Skeletal muscle satellite cell (primary cell): ENCODE measurements around the gene APLN.

ENCODE experiments used
- H3K27me3 ChIP-seq: 2 replicates; pipeline ENCODE4 v1.7.0; 2013; ENCODE audit warnings: low read length; ENCODE audit not compliant: control insufficient read depth, insufficient read depth
- H3K36me3 ChIP-seq: 2 replicates; pipeline ENCODE4 v1.7.0; 2013; ENCODE audit warnings: mild to moderate bottlenecking, control low read depth, low read length; ENCODE audit not compliant: insufficient read depth
- H3K4me1 ChIP-seq: 2 replicates; pipeline ENCODE4 v1.7.0; 2013; ENCODE audit warnings: low read length; ENCODE audit not compliant: control insufficient read depth, insufficient read depth
- H3K4me2 ChIP-seq: 2 replicates; pipeline ENCODE4 v1.7.0; 2013; ENCODE audit warnings: mild to moderate bottlenecking, low read length
- H3K4me3 ChIP-seq: 2 replicates; pipeline ENCODE4 v1.7.0; 2013; ENCODE audit warnings: low read length
- H3K9ac ChIP-seq: 2 replicates; pipeline ENCODE4 v1.7.0; 2013; ENCODE audit warnings: mild to moderate bottlenecking, low read depth, low read length, moderate library complexity
- H3K9me3 ChIP-seq: replicated peaks from 2 replicates; pipeline ENCODE4 v1.7.0; 2013; ENCODE audit warnings: mild to moderate bottlenecking, control low read depth, low read length

The APLN gene

GRCh38 chrX:129690435-129690834 is 35.7 kb upstream of the APLN start:
- no peaks in the 10 kb centered on the region for H3K27me3 ChIP-seq
- H3K4me1 ChIP-seq = no peaks in the 10 kb centered on the region
- no peak overlapping the region for H3K9ac ChIP-seq
- H3K36me3 ChIP-seq = no peaks in the 10 kb centered on the region
- H3K4me3 ChIP-seq = no peak overlapping the region
- H3K4me2 ChIP-seq = no peak overlapping the region
- H3K9me3 ChIP-seq = no peaks in the 10 kb centered on the region

GRCh38 chrX:129689796-129690195 is 35.0 kb upstream of the APLN start:
- Histone ChIP-seq H3K36me3 (no peaks in the 10 kb centered on the region), H3K9me3 (no peaks in the 10 kb centered on the region), H3K27me3 (no peaks in the 10 kb centered on the region), H3K9ac (no peak overlapping the region), H3K4me1 (no peaks in the 10 kb centered on the region), H3K4me3 (no peak overlapping the region), H3K4me2 (no peak overlapping the region)

DNA sequence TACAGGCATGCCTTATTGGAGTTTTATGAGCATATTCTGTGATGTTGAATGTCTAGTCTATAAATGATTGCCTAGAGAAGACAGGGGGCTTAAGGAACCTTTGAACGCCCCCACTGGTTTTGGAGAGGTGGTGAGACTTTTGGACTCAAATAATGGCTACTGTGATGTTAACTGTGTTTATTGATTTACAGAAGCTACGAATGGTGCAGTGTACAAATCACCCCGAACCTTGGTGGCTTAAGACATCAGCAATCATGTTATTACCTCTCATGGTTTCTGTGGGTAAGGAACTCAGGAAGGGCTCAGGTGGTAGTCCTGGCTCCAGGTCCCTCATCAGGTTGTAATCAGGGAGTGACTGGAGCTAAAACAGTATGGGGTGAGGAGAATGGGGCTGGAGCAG is 33.3 kb upstream of the APLN start:
- Histone ChIP-seq H3K9me3 (no peaks in the 10 kb centered on the region), H3K36me3 (no peaks in the 10 kb centered on the region), H3K4me1 (no peaks in the 10 kb centered on the region), H3K27me3 (no peaks in the 10 kb centered on the region), H3K9ac (no peak overlapping the region), H3K4me2 (no peak overlapping the region), H3K4me3 (no peak overlapping the region)

DNA sequence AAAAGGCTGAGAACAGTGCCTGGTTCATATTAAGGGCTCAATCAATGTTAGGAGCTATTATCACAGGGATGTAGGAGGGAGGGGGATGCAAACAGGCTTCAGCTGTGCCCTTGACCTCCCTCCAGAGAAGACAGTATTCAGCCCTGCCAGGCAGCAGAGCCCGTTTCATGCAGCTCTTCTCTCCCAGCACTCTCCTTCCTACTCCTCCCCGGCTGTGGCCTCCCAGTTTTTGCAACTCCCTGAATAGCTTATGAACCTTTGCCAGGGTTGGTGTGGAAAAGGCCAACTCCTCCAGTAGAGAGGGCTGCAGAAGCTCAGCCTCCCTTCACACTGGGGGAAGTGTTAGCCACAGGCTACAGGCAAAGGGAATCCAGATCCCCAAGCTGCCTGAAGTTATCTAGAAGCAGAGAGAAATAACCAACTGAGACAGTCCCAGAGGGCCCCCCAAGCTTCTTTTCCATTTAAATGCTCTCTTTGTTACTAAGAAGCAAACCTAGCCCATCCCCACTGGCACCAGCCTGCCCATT is 31.7 kb upstream of the APLN start:
- Histone ChIP-seq H3K9ac (no peak overlapping the region), H3K9me3 (no peaks in the 10 kb centered on the region), H3K4me1 (no peaks in the 10 kb centered on the region), H3K27me3 (no peaks in the 10 kb centered on the region), H3K4me3 (no peak overlapping the region), H3K36me3 (no peaks in the 10 kb centered on the region), H3K4me2 (no peak overlapping the region)

GRCh38 chrX:129682979-129683378 is 28.2 kb upstream of the APLN start:
- H3K27me3 ChIP-seq = peaks cover 4% of the 10 kb centered on the region
- no peak overlapping the region for H3K4me2 ChIP-seq
- H3K4me3 ChIP-seq = no peak overlapping the region
- peaks cover 8% of the 10 kb centered on the region for H3K4me1 ChIP-seq
- no peak overlapping the region for H3K9ac ChIP-seq
- no peaks in the 10 kb centered on the region for H3K36me3 ChIP-seq
- no peaks in the 10 kb centered on the region for H3K9me3 ChIP-seq

- H3K9me3 ChIP-seq = no peaks in the 10 kb centered on the region
- H3K4me1 ChIP-seq = peaks cover 10% of the 10 kb centered on the region
- H3K36me3 ChIP-seq = no peaks in the 10 kb centered on the region
- H3K9ac ChIP-seq = no peak overlapping the region
- H3K4me2 ChIP-seq = no peak overlapping the region
- no peak overlapping the region for H3K4me3 ChIP-seq
- peaks cover 4% of the 10 kb centered on the region for H3K27me3 ChIP-seq
These were observed 25.1 kb upstream of the APLN start for GRCh38 chrX:129679901-129680300.

- H3K4me3 ChIP-seq = peak overlapping the region; percentile 69
- H3K36me3 ChIP-seq = no peaks in the 10 kb centered on the region
- H3K27me3 ChIP-seq = peaks cover 4% of the 10 kb centered on the region
- H3K9ac ChIP-seq = peak overlapping the region; percentile 87
- H3K9me3 ChIP-seq = no peaks in the 10 kb centered on the region
- H3K4me1 ChIP-seq = peaks cover 10% of the 10 kb centered on the region
- H3K4me2 ChIP-seq = peak overlapping the region; percentile 81
These were observed 23.9 kb upstream of the APLN start for GRCh38 chrX:129678614-129679195.

DNA sequence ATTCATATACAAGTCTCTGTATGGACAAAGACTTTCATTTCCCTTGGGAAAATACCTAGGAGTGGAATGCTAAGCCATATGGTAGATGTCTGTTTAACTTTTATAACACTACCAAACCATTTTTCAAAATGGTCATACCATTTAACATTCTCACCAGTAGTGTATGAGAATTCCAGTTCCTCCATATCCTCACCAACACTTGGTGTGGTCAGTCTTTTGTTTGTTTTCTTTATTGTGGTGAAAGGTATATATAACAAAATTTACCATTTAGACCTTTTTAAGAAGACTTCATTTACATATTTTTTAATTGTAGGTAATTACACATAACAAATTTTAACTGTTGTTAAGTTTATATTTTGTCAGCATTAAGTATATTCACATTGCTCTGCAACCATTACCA is 12.7 kb upstream of the APLN start:
- H3K4me1 ChIP-seq = peaks cover 21% of the 10 kb centered on the region
- H3K9ac ChIP-seq = no peak overlapping the region
- no peaks in the 10 kb centered on the region for H3K27me3 ChIP-seq
- no peaks in the 10 kb centered on the region for H3K9me3 ChIP-seq
- H3K4me3 ChIP-seq = no peak overlapping the region
- H3K4me2 ChIP-seq = no peak overlapping the region
- no peaks in the 10 kb centered on the region for H3K36me3 ChIP-seq

- peak overlapping the region; percentile 62 for H3K4me2 ChIP-seq
- no peaks in the 10 kb centered on the region for H3K27me3 ChIP-seq
- no peaks in the 10 kb centered on the region for H3K36me3 ChIP-seq
- H3K9me3 ChIP-seq = no peaks in the 10 kb centered on the region
- H3K4me3 ChIP-seq = peak overlapping the region; percentile 17
- H3K4me1 ChIP-seq = peaks cover 21% of the 10 kb centered on the region
- H3K9ac ChIP-seq = no peak overlapping the region
These were observed 11.3 kb upstream of the APLN start for GRCh38 chrX:129665916-129666644.

GRCh38 chrX:129663171-129663570 is 8.4 kb upstream of the APLN start:
- no peak overlapping the region for H3K4me2 ChIP-seq
- no peak overlapping the region for H3K9ac ChIP-seq
- H3K36me3 ChIP-seq = no peaks in the 10 kb centered on the region
- peaks cover 21% of the 10 kb centered on the region for H3K4me1 ChIP-seq
- no peak overlapping the region for H3K4me3 ChIP-seq
- no peaks in the 10 kb centered on the region for H3K27me3 ChIP-seq
- H3K9me3 ChIP-seq = no peaks in the 10 kb centered on the region

GRCh38 chrX:129661369-129661768 is 6.6 kb upstream of the APLN start:
- no peaks in the 10 kb centered on the region for H3K36me3 ChIP-seq
- no peak overlapping the region for H3K4me2 ChIP-seq
- H3K4me3 ChIP-seq = no peak overlapping the region
- no peak overlapping the region for H3K9ac ChIP-seq
- H3K9me3 ChIP-seq = no peaks in the 10 kb centered on the region
- peaks cover 15% of the 10 kb centered on the region for H3K4me1 ChIP-seq
- no peaks in the 10 kb centered on the region for H3K27me3 ChIP-seq

- peaks cover 1% of the 10 kb centered on the region for H3K4me1 ChIP-seq
- H3K9me3 ChIP-seq = no peaks in the 10 kb centered on the region
- no peak overlapping the region for H3K9ac ChIP-seq
- no peak overlapping the region for H3K4me3 ChIP-seq
- no peaks in the 10 kb centered on the region for H3K36me3 ChIP-seq
- no peak overlapping the region for H3K4me2 ChIP-seq
- H3K27me3 ChIP-seq = no peaks in the 10 kb centered on the region
These were observed 5.1 kb upstream of the APLN start for GRCh38 chrX:129659861-129660260.
